Epidermal melanocyte (primary cell): ENCODE data around the gene VMAC.

Experiments used
- DNase-seq: peaks from one replicate; pipeline ENCODE4 v3.0.0; 2011; ENCODE audit warnings: low spot score; ENCODE audit not compliant: insufficient read length

The VMAC gene

DNA sequence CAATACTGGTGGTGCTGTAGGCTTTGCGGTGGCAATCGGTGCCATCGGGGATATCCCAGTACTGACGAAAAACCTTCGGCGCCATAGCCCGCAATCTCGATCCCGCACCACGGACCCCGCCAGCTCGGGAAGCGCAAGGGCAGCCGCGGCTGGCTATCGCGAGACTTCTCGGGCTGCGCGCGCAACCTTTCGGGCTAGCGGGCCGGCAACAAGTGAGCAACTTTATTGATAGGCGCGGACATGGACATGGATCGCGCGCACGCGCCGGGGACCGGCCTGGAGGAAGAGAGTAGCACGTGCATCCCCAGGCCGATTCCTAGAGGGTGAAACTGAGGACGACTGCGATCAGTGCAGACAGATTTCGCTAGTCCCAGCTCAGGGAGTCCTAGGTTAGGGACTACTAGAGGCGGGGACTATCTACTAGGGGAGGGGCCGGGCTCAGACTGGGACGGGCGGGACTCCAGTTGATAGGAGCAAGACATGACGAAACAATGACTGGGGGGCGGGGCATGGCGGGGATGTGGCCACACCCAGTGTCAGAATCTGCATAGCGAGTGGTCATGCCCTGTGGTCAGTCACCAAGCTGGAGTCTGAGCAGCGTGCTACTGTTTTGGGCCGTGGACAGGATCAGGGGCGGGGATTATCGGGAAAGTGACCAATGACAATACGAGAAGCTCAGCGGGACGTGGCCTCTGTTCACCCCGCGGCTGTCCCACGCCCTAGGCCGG lies 884 bp upstream of the VMAC start, which contains the start of gene NDUFA11:
Gene NDUFA11, minus strand, starts transcription at position 167 of the 728 bp plus-strand sequence. Its CDS starts 82 bp downstream, at position 85.
- peak; percentile 91 for DNase-seq

DNA sequence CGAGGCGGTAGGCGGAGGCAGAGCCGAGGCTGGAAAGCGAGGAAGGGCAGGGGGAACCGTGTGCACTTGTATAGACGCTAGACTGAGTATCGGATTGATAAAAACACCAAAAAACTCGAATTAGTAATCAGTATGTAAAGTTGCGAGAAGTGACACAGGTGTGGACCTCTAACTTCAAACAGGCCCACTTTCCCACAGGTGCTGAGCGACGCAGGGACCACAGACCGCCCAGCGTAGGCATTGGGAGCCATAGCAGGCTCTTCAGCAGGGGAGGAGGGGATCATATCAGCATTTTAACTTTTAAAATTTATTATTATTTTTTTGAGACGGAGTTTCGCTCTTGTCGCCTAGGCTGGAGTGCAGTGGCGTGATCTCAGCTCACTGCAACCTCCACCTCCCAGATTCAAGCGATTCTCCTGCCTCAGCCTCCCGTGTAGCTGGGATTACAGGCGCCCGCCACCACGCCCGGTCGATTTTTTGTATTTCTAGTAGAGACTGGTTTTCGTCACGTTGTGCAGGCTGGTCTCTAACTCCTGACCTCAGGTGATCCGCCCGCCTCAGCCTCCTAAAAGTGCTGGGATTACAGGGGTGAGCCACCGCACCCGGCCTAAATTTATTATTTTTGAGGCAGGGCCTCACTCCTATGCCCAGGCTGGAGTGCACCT lies 574 bp downstream of the VMAC start:
- no peak for DNase-seq

DNA sequence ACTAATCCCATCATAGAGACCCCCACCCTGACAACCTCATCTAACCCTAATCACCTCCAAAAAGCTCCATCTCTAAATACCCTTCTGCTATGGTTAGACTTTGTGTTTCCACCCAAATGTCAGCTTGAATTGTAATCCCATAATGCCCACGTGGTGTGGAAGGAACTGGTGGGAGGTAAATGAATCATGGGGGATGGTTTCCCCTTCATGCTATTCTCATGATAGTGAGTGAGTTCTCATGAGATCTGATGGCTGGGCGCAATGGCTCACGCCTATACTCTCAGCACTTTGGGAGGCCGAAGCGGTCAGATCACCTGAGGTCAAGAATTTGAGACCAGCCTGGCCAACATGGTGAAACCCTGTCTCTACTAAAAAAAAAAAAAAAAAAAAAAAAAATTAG lies 2.6 kb downstream of the VMAC start:
- DNase-seq: no peak

- DNase-seq: no peak
These were observed 4.2 kb downstream of the VMAC start for GRCh38 chr19:5908773-5909442.

DNA sequence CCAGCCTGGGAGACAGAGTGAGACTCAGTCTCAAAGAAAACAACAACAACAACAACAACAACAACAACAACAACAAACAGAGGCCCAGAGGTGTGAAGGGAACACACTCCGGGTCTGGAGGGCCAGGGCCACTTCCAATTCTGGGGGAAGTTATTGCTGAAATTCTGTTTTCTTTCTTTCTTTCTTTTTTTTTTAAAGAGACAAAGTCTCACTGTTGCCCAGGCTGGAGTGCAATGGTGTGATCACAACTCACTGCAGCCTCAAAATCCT lies 5.9 kb downstream of the VMAC start:
- DNase-seq: no peak

DNA sequence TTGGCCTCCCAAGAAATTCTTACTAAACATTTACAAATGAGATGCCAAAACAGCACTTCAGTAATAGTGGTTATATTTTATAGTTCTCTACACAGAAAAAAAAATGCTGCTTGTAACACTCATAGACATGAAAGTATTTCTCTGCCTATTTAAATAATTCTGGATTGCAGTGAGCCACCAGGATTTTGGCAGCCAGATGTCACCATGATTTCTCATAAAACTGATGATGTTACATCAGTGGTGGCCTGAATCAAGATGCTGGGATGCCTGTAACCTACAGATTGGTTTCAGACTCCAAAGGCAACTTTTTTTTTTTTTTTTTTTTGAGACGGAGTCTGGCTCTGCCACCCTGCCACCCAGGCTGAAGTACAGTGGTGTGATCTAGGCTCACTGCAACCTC lies 6.7 kb downstream of the VMAC start:
- no peak for DNase-seq

DNA sequence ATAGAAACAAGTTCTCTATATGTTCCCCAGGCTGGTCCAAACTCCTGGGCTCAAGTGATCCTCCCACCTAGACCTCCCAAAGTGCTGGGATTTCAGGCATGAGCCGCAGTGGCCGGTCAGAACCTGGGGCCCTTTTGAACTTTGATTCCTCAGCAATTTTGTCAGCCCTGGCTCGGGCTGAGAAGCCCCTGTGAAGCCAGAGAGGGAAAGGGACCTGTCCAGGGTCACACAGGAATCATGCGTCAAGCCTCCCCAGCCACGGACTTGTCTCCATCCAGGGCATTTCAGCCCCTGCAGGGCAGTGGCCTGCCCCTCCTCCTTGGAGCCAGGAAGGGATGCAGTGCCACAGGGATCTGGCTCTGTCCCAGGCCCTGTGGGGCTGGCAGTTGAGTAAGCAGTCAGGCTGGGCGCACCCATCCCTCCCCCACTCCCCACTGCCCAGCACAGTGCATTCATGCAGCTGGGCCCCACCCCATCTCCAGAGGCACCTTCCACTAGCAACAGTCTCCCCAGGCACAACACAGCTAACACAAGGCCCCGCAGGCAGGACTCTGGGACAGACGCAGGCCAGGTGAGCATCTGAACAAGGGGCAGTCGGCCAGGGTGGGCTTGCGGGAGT lies 9.2 kb downstream of the VMAC start, which contains the start of gene CAPS:
Gene CAPS, plus strand, starts transcription at position 516 of the 619 bp plus-strand sequence. CDS start 153 bp downstream, outside the sequence.
- DNase-seq: peak; percentile 79

GRCh38 chr19:5914358-5914774 lies 9.7 kb downstream of the VMAC start:
- DNase-seq: no peak

DNA sequence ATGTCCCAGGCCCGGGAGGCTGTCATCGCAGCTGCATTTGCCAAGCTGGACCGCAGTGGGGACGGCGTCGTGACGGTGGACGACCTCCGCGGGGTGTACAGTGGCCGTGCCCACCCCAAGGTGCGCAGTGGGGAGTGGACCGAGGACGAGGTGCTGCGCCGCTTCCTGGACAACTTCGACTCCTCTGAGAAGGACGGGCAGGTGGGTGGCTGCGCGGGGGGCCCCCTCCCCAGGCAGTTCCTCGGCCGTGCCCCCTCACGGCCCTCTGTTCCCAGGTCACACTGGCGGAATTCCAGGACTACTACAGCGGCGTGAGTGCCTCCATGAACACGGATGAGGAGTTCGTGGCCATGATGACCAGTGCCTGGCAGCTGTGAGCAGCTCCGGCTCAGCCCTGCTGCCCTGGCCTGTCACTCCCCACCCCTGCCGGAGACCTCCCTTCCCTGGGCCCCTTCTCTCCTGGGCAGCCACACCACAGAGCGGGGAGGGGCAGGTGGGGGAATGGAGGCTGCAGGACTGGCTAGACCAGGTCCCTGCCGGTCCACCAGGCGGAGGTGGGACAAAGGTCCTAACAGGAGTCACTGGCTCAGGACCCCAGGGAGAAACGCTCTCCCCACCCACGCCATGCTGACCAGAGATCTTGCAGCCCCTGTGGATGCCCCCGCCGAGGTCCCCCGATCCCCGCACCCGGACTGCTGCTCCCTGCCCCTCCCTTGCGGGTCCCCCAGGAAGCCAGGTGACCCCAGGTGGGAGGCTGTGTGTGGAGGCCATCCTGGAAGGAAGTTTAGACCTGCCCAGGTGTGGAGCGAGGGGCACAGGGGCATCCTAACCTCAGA lies 10.5 kb downstream of the VMAC start:
- no peak for DNase-seq

GRCh38 chr19:5915782-5916165 lies 11.1 kb downstream of the VMAC start:
- DNase-seq: no peak

- no peak for DNase-seq
These were observed 11.6 kb downstream of the VMAC start for GRCh38 chr19:5916181-5916708.

DNA sequence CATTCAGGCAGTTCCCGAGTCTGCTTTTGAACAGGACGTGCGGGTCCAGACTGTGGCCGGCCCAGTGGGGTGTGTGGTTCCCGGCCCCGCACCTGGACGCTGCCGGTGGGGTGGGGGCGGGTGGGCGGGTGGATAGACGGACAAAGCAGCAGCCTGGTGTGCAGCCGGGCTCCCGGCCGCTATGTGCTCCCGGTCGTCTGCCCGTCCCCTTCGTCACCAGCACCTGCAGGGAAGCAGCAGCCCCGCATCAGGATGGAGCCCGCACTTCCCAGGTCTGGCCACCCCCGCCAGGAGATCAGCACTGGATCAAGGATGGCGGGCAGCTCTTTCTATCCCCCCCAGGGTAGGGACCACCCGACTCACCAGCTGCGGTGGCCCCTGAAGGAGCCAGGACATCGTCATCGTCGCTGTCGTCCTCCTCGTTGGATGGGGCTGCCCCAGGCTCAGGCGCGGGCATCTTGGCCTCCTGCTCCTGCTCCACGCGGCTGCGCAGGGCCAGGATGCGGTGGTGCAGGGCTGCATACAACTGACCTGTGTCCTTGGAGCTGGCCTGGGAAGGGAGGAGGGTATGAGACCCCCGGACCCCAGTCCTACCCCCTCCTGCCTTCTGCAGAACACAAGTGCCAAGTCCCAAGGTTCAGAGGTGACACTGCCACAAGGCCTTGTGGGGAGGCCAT lies 12.9 kb downstream of the VMAC start:
- no peak for DNase-seq

GRCh38 chr19:5918463-5919079 lies 13.9 kb downstream of the VMAC start:
- no peak for DNase-seq

DNA sequence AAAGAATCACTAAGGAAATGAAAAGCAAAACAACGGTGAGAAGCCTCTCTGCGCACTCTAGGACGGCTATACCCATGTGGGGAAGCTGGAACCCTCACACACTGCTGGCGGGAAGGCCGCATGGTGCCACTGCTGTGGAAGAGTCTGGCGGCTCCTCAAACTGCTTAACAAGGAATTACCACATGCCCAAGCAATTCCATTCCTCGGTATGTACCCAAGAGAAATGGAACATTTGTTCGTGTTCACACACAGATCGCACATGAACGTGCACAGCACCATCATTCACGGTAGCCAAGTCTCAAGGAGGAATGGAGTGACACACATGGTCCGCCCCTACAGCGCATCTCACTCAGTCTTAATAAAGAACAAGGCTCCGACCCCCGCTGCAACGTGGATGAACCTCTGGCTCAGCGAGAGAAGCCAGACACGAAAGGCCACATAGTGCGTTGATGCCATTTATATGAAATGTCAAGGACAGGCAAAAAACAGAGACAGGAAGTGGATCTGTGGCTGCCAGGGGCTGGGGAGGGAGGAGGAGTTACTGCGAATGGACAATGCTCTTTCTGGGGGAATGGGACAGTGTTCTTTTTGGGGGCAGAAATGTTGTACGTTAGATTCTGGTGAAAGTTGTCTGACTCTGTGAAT lies 17.0 kb downstream of the VMAC start:
- no peak for DNase-seq

- DNase-seq: no peak
These were observed 17.5 kb downstream of the VMAC start for GRCh38 chr19:5922161-5922545.

DNA sequence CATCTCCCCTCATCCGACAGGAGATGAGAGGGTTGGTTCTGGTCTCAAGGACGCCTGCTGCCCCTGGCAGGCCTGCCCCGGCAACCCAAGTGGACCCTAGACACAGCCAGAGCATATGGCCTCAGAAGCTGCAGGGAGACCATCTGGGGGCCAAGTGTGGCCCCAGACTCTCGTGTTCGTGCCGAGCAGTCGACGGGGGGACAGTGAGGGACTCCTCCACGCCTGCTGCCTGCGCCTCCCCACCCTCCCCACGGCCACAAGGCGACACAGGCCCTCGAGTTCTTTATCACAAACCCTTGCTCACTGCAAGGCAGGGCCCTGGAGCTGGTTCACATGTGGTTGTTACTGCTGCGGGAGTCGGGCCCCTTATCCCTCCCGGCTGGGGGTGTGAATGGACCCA lies 18.7 kb downstream of the VMAC start:
- no peak for DNase-seq

GRCh38 chr19:5925830-5926427 lies 21.3 kb downstream of the VMAC start:
- no peak for DNase-seq

DNA sequence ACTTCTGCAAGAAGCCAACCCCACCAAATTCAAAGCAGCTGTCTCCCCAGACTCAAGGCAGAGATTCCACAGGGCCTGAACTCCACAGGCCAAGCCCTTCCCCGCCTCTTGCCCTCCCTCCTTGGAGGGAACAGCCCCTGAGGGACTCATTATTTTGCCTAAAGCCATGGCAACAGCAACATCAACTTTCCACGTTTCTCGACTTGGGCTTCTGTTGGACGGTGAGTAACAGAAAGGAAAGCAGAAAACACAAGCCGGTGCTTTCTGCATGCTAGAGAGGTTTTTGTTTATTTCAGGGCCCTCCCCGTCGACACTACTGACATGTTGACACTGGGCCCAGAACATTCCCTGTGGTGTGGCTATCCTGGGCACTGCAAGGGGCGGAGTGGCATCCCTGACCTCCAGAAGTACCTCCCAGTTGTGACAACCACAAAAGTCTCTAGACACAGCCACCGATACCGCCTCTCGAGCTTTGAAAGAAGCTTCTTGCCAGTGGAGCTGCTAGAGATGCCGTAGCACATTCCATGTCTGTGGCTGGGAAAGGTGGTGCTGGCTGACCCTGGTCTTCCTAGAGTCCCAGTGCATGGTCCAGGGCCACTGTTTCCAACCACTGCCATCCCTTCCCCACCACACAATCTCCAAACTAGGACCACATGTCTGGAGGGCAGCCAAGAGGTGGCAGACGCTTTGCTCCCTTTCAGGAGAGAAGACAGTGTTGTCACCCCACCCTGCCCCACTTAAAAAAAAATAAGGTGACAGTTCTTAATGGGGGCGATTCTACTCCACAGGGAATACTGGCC lies 22.2 kb downstream of the VMAC start:
- peak; percentile 76 for DNase-seq
